Measurements from ENCODE around the gene ANKRD17. TPM values are rescaled to one million over a fixed set of nuclear protein-coding genes. Genes with fewer than 3 reads are reported as not detected.
"Not testable (repeated sequence)": the region's sequence is repeated elsewhere in the genome, so short reads cannot be mapped to it uniquely, and the experiment has no call there.

ANKRD17 gene, protein sequence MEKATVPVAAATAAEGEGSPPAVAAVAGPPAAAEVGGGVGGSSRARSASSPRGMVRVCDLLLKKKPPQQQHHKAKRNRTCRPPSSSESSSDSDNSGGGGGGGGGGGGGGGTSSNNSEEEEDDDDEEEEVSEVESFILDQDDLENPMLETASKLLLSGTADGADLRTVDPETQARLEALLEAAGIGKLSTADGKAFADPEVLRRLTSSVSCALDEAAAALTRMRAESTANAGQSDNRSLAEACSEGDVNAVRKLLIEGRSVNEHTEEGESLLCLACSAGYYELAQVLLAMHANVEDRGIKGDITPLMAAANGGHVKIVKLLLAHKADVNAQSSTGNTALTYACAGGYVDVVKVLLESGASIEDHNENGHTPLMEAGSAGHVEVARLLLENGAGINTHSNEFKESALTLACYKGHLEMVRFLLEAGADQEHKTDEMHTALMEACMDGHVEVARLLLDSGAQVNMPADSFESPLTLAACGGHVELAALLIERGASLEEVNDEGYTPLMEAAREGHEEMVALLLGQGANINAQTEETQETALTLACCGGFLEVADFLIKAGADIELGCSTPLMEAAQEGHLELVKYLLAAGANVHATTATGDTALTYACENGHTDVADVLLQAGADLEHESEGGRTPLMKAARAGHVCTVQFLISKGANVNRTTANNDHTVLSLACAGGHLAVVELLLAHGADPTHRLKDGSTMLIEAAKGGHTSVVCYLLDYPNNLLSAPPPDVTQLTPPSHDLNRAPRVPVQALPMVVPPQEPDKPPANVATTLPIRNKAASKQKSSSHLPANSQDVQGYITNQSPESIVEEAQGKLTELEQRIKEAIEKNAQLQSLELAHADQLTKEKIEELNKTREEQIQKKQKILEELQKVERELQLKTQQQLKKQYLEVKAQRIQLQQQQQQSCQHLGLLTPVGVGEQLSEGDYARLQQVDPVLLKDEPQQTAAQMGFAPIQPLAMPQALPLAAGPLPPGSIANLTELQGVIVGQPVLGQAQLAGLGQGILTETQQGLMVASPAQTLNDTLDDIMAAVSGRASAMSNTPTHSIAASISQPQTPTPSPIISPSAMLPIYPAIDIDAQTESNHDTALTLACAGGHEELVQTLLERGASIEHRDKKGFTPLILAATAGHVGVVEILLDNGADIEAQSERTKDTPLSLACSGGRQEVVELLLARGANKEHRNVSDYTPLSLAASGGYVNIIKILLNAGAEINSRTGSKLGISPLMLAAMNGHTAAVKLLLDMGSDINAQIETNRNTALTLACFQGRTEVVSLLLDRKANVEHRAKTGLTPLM (N-terminal part only)
- total RNA-seq = 10 to 100 TPM; 73.2 to 99.9 TPM
- polyA plus RNA-seq (ENCODE audit: insufficient read length in 2 of 2) = 10 to 100 TPM; 67.0 to 74.6 TPM
- long read RNA-seq, donor 1, partial matches to known transcripts = 15 of 16 reads
- long read RNA-seq, donor 1, other reads (novel, unspliced or antisense) = 0 of 16 reads
- long read RNA-seq, donor 2, partial matches to known transcripts = 10 of 10 reads
- long read RNA-seq, donor 2, other reads (novel, unspliced or antisense) = 0 of 10 reads
- long read RNA-seq, donor 3, partial matches to known transcripts = 24 of 26 reads
- long read RNA-seq, donor 3, other reads (novel, unspliced or antisense) = 0 of 26 reads
- long read RNA-seq, donor 4, partial matches to known transcripts = 12 of 13 reads
- long read RNA-seq, donor 4, other reads (novel, unspliced or antisense) = 0 of 13 reads

DNA sequence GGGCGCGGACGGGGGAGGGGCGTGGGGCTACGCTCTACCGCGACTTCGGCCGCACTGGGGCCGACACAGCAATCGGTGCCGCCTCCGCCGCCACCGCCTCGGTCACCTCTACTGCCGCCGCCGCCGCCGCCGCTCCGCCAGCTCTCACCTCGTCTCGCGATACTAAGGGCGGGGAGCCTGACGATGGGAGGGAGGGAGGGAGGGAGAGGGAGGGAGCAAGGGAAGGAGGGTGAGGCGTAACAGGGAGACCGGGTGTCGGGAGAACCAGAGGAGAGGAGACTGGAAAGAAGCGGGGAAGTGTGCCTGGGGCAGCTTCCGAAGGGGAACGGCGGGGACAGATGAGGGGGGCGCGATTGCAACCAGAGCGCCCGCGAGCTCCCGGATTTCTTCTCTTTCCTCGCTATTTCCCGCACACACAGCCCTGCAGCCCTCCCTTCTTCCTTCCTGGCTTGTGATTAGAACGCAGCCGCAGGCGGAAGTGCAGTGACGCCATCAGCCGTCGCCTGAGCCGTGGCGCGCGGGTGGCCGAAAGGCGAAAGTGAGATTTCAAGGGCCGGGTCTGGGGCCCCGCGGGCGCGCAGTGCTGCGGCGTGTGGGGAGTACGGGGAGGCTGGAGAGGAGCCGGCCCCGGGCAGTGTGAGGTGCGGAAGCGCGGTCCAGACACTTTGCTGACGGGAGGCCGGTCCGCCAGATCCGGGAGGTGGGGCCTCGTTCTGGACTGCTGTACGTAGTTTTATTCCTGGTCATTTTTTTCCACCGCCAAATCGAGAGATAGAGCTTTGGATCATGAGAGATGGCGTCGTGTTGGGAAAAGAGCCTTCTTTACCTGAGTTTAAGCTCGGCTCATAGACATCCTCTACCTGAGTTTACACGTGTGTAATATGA, at the start of gene ANKRD17:
TSS of gene ANKRD17 (minus strand) at position 113 of the 885 bp plus-strand sequence. CDS start 130 bp downstream, outside the sequence.
- 0% methylated on average over 75 of the region's 80 CpGs for WGBS (ENCODE audit: insufficient coverage)
- Histone ChIP-seq H3K36me3 (ENCODE audit: control insufficient read depth, insufficient read depth, low read length) (no peaks in the 10 kb centered on the region), H3K9me3 (ENCODE audit: control insufficient read depth, insufficient read depth, low read length) (no peaks in the 10 kb centered on the region), H3K27ac (ENCODE audit: low read depth, low read length) (peak within 1 kb of the TSS; percentile 99), H3K4me1 (ENCODE audit: control insufficient read depth, insufficient read depth, low read length) (peaks cover 7% of the 10 kb centered on the region), H3K27me3 (ENCODE audit: control insufficient read depth, insufficient read depth, low read length) (no peaks in the 10 kb centered on the region), H3K4me3 (ENCODE audit: low read depth, low read length) (peak within 1 kb of the TSS; percentile 96)
- peak; percentile 88 to 98 (median 94) for DNase-seq (ENCODE audit: low read depth in 4 of 6, low spot score in 6 of 6)

DNA sequence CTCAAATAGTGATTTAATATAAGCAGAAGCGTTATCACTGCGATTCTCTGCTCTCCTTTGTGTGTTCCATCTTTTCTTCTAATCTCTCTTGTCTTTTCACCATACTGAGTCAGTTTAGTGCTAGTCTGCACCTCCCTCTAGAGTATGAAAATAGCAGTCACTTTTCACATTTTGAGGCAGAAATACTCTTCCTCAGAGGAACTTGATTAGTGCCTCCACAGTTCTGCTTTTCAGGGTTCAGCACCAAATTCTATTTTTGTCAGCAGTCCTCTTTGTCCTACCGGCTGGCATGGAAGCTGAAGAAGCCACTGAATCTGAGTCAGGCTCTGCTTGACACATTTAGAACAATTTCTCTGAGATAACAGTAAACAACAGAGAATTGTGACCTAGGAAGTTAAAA, 49.7 kb upstream of the ANKRD17 start:
- Histone ChIP-seq H3K27ac (ENCODE audit: low read depth, low read length) (no peak overlapping the region), H3K36me3 (ENCODE audit: control insufficient read depth, insufficient read depth, low read length) (no peaks in the 10 kb centered on the region), H3K27me3 (ENCODE audit: control insufficient read depth, insufficient read depth, low read length) (no peaks in the 10 kb centered on the region), H3K4me3 (ENCODE audit: low read depth, low read length) (no peak overlapping the region), H3K9me3 (ENCODE audit: control insufficient read depth, insufficient read depth, low read length) (no peaks in the 10 kb centered on the region), H3K4me1 (ENCODE audit: control insufficient read depth, insufficient read depth, low read length) (no peaks in the 10 kb centered on the region)
- DNase-seq (ENCODE audit: low read depth in 4 of 6, low spot score in 6 of 6) = peak in 1 of 6 donors; percentile 2
- WGBS (ENCODE audit: insufficient coverage) = no CpG with 5 or more reads among the region's 3 CpGs

DNA sequence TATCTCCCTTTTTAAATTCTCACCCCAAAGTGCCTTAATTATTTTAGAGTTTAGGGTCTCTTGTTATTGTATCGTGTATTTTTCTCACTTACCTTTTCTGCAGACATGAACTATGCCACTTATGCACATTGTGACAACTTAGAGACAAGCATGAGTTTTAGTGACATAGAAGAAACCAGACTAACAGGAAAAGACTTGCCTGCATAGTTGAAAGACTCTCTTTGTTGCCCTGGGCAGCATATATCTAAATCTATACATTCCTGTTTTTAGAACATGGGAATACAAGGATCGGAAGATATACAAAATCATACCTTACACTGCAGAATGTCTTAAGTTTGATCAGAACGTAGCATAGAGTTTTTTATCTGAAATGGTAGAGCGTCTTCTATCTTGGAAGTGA, 45.1 kb upstream of the ANKRD17 start:
- no peak overlapping the region for H3K27ac ChIP-seq (ENCODE audit: low read depth, low read length)
- H3K4me3 ChIP-seq (ENCODE audit: low read depth, low read length) = no peak overlapping the region
- DNase-seq (ENCODE audit: low read depth in 4 of 6, low spot score in 6 of 6) = no peak
- no peaks in the 10 kb centered on the region for H3K9me3 ChIP-seq (ENCODE audit: control insufficient read depth, insufficient read depth, low read length)
- H3K4me1 ChIP-seq (ENCODE audit: control insufficient read depth, insufficient read depth, low read length) = no peaks in the 10 kb centered on the region
- no CpG with 5 or more reads among the region's 4 CpGs for WGBS (ENCODE audit: insufficient coverage)
- H3K27me3 ChIP-seq (ENCODE audit: control insufficient read depth, insufficient read depth, low read length) = no peaks in the 10 kb centered on the region
- no peaks in the 10 kb centered on the region for H3K36me3 ChIP-seq (ENCODE audit: control insufficient read depth, insufficient read depth, low read length)

GRCh38 chr4:73299548-73300280, 41.1 kb upstream of the ANKRD17 start:
- H3K36me3 ChIP-seq (ENCODE audit: control insufficient read depth, insufficient read depth, low read length) = no peaks in the 10 kb centered on the region
- H3K27me3 ChIP-seq (ENCODE audit: control insufficient read depth, insufficient read depth, low read length) = no peaks in the 10 kb centered on the region
- peaks cover 2% of the 10 kb centered on the region for H3K9me3 ChIP-seq (ENCODE audit: control insufficient read depth, insufficient read depth, low read length)
- H3K27ac ChIP-seq (ENCODE audit: low read depth, low read length) = no peak overlapping the region
- no peak overlapping the region for H3K4me3 ChIP-seq (ENCODE audit: low read depth, low read length)
- DNase-seq (ENCODE audit: low read depth in 4 of 6, low spot score in 6 of 6) = no peak
- no peaks in the 10 kb centered on the region for H3K4me1 ChIP-seq (ENCODE audit: control insufficient read depth, insufficient read depth, low read length)
- 96% methylated on average over 22 of the region's 25 CpGs for WGBS (ENCODE audit: insufficient coverage)

- 79% methylated on average over 6 of the region's 9 CpGs for WGBS (ENCODE audit: insufficient coverage)
- DNase-seq (ENCODE audit: low read depth in 4 of 6, low spot score in 6 of 6); H3K27ac ChIP-seq (ENCODE audit: low read depth, low read length); H3K9me3 ChIP-seq (ENCODE audit: control insufficient read depth, insufficient read depth, low read length); H3K27me3 ChIP-seq (ENCODE audit: control insufficient read depth, insufficient read depth, low read length); H3K4me1 ChIP-seq (ENCODE audit: control insufficient read depth, insufficient read depth, low read length); H3K4me3 ChIP-seq (ENCODE audit: low read depth, low read length); H3K36me3 ChIP-seq (ENCODE audit: control insufficient read depth, insufficient read depth, low read length): not testable (repeated sequence)
Measured at GRCh38 chr4:73292661-73293060, 34.1 kb upstream of the ANKRD17 start.

DNA sequence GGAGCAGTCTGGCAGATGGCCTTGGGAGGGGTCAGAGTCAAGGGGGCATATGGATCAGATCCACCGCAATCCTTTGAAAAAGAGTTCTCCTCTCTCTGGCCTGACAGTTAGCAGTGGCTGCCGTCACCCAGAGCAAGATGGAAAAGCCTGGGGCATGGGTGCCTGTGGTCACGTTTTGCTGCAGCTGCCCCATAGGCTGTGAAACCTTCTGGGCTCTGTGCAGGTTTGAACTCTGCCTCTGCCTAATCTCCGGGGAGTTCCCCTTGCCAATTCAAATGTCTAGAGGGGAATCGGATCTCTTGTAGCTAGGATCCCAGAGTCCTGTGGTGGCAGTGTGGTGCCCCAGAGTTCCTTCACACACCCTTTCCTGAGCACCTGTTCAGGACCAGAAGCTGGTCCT, 23.4 kb upstream of the ANKRD17 start:
- H3K27me3 ChIP-seq (ENCODE audit: control insufficient read depth, insufficient read depth, low read length) = no peaks in the 10 kb centered on the region
- peaks cover 3% of the 10 kb centered on the region for H3K9me3 ChIP-seq (ENCODE audit: control insufficient read depth, insufficient read depth, low read length)
- H3K4me3 ChIP-seq (ENCODE audit: low read depth, low read length) = no peak overlapping the region
- no peaks in the 10 kb centered on the region for H3K4me1 ChIP-seq (ENCODE audit: control insufficient read depth, insufficient read depth, low read length)
- DNase-seq (ENCODE audit: low read depth in 4 of 6, low spot score in 6 of 6) = no peak
- H3K27ac ChIP-seq (ENCODE audit: low read depth, low read length) = no peak overlapping the region
- 95% methylated on average over 5 of the region's 5 CpGs for WGBS (ENCODE audit: insufficient coverage)
- peaks cover 3% of the 10 kb centered on the region for H3K36me3 ChIP-seq (ENCODE audit: control insufficient read depth, insufficient read depth, low read length)

- no peak overlapping the region for H3K27ac ChIP-seq (ENCODE audit: low read depth, low read length)
- peaks cover 3% of the 10 kb centered on the region for H3K9me3 ChIP-seq (ENCODE audit: control insufficient read depth, insufficient read depth, low read length)
- DNase-seq (ENCODE audit: low read depth in 4 of 6, low spot score in 6 of 6) = no peak
- H3K4me3 ChIP-seq (ENCODE audit: low read depth, low read length) = no peak overlapping the region
- H3K27me3 ChIP-seq (ENCODE audit: control insufficient read depth, insufficient read depth, low read length) = no peaks in the 10 kb centered on the region
- peaks cover 3% of the 10 kb centered on the region for H3K36me3 ChIP-seq (ENCODE audit: control insufficient read depth, insufficient read depth, low read length)
- H3K4me1 ChIP-seq (ENCODE audit: control insufficient read depth, insufficient read depth, low read length) = no peaks in the 10 kb centered on the region
- 88% methylated on average over 2 of the region's 2 CpGs for WGBS (ENCODE audit: insufficient coverage)
Measured at GRCh38 chr4:73281396-73281795, 22.8 kb upstream of the ANKRD17 start.

DNA sequence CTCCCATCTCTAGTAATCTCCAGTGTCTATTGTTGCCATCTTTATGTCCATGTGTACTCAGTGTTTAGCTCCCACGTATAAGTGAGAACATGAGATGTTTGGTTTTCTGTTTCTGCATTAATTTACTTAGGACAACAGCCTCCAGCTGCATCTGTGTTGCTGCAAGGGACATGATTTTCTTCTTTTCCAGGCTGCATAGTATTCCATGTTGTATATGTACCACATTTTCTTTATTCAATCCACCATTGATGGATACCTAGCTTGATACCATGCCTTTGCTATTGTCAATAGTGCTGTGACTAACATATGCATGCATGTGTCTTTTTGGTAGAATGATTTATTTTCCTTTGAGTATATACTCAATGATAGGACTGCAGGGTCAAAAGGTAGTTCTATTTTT, 18.6 kb upstream of the ANKRD17 start:
- Histone ChIP-seq H3K4me1 (ENCODE audit: control insufficient read depth, insufficient read depth, low read length) (no peaks in the 10 kb centered on the region), H3K9me3 (ENCODE audit: control insufficient read depth, insufficient read depth, low read length) (peaks cover 3% of the 10 kb centered on the region), H3K36me3 (ENCODE audit: control insufficient read depth, insufficient read depth, low read length) (peaks cover 3% of the 10 kb centered on the region), H3K27ac (ENCODE audit: low read depth, low read length) (no peak overlapping the region), H3K27me3 (ENCODE audit: control insufficient read depth, insufficient read depth, low read length) (no peaks in the 10 kb centered on the region), H3K4me3 (ENCODE audit: low read depth, low read length) (no peak overlapping the region)
- no peak for DNase-seq (ENCODE audit: low read depth in 4 of 6, low spot score in 6 of 6)
- no CpG with 5 or more reads among the region's 1 CpG for WGBS (ENCODE audit: insufficient coverage)

All from spinal cord (tissue), 10 donors.